K562 (cell line): ENCODE measurements around the gene SHB. TPM values are rescaled to one million over a fixed set of nuclear protein-coding genes. Genes with fewer than 3 reads are reported as not detected.

Source experiments
- ATAC-seq: fragments of 200-7000 bp; cut with Tn5 transposase; 3 replicates; pipeline ENCODE4 v1.9.1; 2020; ENCODE audit warnings: moderate library complexity
- BruUV-seq: library from RNA; stranded (reverse); fragments of 400-500 nt; replicated peaks from 2 replicates; lab custom pipeline; 2021; lab: Mats Ljungman, UMichigan
- CTCF ChIA-PET: fragments of 300-600 bp; formaldehyde crosslinking; extraction: SDS; loops from one replicate; lab custom pipeline; 2021; ENCODE audit warnings: low intra/inter-chr PET ratio; lab: Yijun Ruan, JAX
- POLR2A ChIA-PET: fragments of 300-600, 350-650 bp; sonication (Branson Sonifier 250); formaldehyde crosslinking; extraction: SDS; loops from one replicate; lab custom pipeline; 2021; ENCODE audit warnings: antibody characterized with exemption, inconsistent platforms; lab: Yijun Ruan, JAX
- DNase-seq, 4 experiments: peaks; one replicate each; pipeline versions ENCODE4 v3.0.0 to v3.0.0-alpha.2; 2011 to 2018; ENCODE audit warnings: low spot score in 3 of 4, mixed read lengths in 3 of 4; ENCODE audit errors: extremely low read depth in 1 of 4
- FAIRE-seq: peaks from 2 replicates; lab custom pipeline; 2011; peaks lifted over from hg19 to GRCh38; lab: Jason Lieb, UNC
- H2AFZ ChIP-seq: 2 replicates; pipeline ENCODE4 v1.6.0; 2011; ENCODE audit warnings: low read depth, low read length, control low read depth, inconsistent platforms
- H3K27ac ChIP-seq: fragments of 200-600 bp; 3 replicates; pipeline ENCODE4 v1.8.0; 2011; ENCODE audit warnings: low read depth, mild to moderate bottlenecking, control low read depth, inconsistent platforms, low read length, moderate library complexity, mixed read lengths; ENCODE audit errors: extremely low read depth
- H3K27me3 ChIP-seq, 2 experiments: fragments of 300-600 bp in 1 of 2; 2 replicates in 1 of 2; 3 replicates in 1 of 2; pipeline versions ENCODE4 v1.6.0 to v1.8.0; 2011; ENCODE audit warnings: inconsistent platforms in 2 of 2, low read length in 2 of 2, mild to moderate bottlenecking in 1 of 2, mixed read lengths in 1 of 2, moderate library complexity in 1 of 2; ENCODE audit not compliant: control insufficient read depth in 2 of 2, insufficient read depth in 2 of 2
- H3K36me3 ChIP-seq: fragments of 300-600 bp; 3 replicates; pipeline ENCODE4 v1.8.0; 2011; ENCODE audit warnings: mild to moderate bottlenecking, low read length, inconsistent platforms; ENCODE audit not compliant: control insufficient read depth, insufficient read depth
- H3K4me1 ChIP-seq, 2 experiments: fragments of 200-600 bp in 1 of 2; replicated peaks in 1 of 2; 2 replicates in 1 of 2; 3 replicates in 1 of 2; pipeline versions ENCODE4 v1.5.1 to v1.8.0; 2011; ENCODE audit warnings: inconsistent platforms in 2 of 2, low read length in 2 of 2, mild to moderate bottlenecking in 1 of 2, mixed read lengths in 1 of 2, moderate library complexity in 1 of 2; ENCODE audit not compliant: control insufficient read depth in 2 of 2, insufficient read depth in 2 of 2
- H3K4me2 ChIP-seq: 2 replicates; pipeline ENCODE4 v1.6.1; 2011; ENCODE audit warnings: low read length, control low read depth, inconsistent platforms, mixed read lengths; ENCODE audit not compliant: insufficient read depth
- H3K4me3 ChIP-seq: fragments of 200-600 bp; sonication (generic), shearing (Covaris generic); 2 replicates; pipeline ENCODE4 v1.5.1; 2016; ENCODE audit warnings: control low read depth, inconsistent platforms
- H3K79me2 ChIP-seq: fragments of 200-600 bp; 3 replicates; pipeline ENCODE4 v1.8.0; 2011; ENCODE audit warnings: low read length, inconsistent platforms; ENCODE audit not compliant: control insufficient read depth, insufficient read depth
- H3K9ac ChIP-seq, 2 experiments: 2 replicates each; pipeline versions ENCODE4 v1.6.0 to v1.6.1; 2011; ENCODE audit warnings: low read depth in 2 of 2, low read length in 2 of 2, control low read depth in 1 of 2, inconsistent platforms in 1 of 2, mild to moderate bottlenecking in 1 of 2, mixed read lengths in 1 of 2; ENCODE audit not compliant: insufficient read depth in 1 of 2
- H3K9me1 ChIP-seq: one replicate; pipeline ENCODE4 v1.6.0; 2011; ENCODE audit warnings: inconsistent platforms, mild to moderate bottlenecking, low read length, moderate library complexity; ENCODE audit not compliant: control insufficient read depth, insufficient read depth
- H3K9me3 ChIP-seq: replicated peaks from 2 replicates; pipeline ENCODE4 v1.5.1; 2011; ENCODE audit warnings: low read depth, low read length, inconsistent platforms; ENCODE audit not compliant: control insufficient read depth, insufficient read depth
- H4K20me1 ChIP-seq: replicated peaks from 2 replicates; pipeline ENCODE4 v1.6.1; 2011; ENCODE audit warnings: low read length, inconsistent platforms, mixed read lengths; ENCODE audit not compliant: control insufficient read depth, insufficient read depth
- CEBPG ChIP-seq, 3 experiments: fragments of 200-800 bp in 1 of 3; sonication (Bioruptor generic) in 1 of 3; sonication (generic) in 1 of 3; formaldehyde crosslinking in 1 of 3; IDR thresholded peaks in 2 of 3; conservative IDR thresholded peaks in 1 of 3; 2 replicates each; pipeline versions ENCODE4 v1.6.1 to v1.8.0; 2016 to 2022; ENCODE audit warnings: missing compliant biosample characterization in 2 of 3, missing genetic modification characterization in 2 of 3, mild to moderate bottlenecking in 1 of 3, missing genetic modification reagents in 1 of 3
- POLR2A ChIP-seq: fragments of 450-650 bp; conservative IDR thresholded peaks from 2 replicates; pipeline ENCODE4 v1.6.1; 2016
- WGBS: fragments of 100-300 bp; shearing (Covaris generic); methylation state at CpG from one replicate; pipeline ENCODE4 v1.1.6; 2016; ENCODE audit warnings: low coverage, mixed read lengths; ENCODE audit not compliant: insufficient coverage; ENCODE audit errors: missing lambda C conversion rate; 5-methylcytosine and 5-hydroxymethylcytosine counted together
- in situ Hi-C: fragments of 300-500 bp; cut with MboI; formaldehyde crosslinking; loops from 4 replicates; pipeline ENCODE4 v1.15.0; 2018; ENCODE audit warnings: inconsistent platforms, mixed read lengths
- intact Hi-C: fragments of 100-400 bp; cut with micrococcal nuclease; formaldehyde crosslinking; loops from 2 replicates; pipeline ENCODE4 v1.14.2; 2022
- polyA plus RNA-seq, 8 experiments: library from polyadenylated mRNA; depleted of rRNA in 4 of 8; stranded (reverse) in 5 of 8; unstranded in 3 of 8; fragments of >200 nt; fragmentation: Nextera tagmentation in 2 of 8; fragmentation: Illumina TruSeq in 1 of 8; extraction: Ambion mirVana in 2 of 8; extraction: Trizol in 1 of 8; gene quantifications; 2 replicates each; pipeline versions ENCODE4 v1.2.1 to v1.2.3, GENCODE V29; 2011 to 2014; ENCODE audit warnings: inconsistent platforms in 1 of 8, missing spikeins in 1 of 8
- total RNA-seq, 7 experiments: library from RNA; depleted of rRNA in 6 of 7; stranded (reverse); fragments of >200 nt in 6 of 7; fragmentation: Illumina TruSeq in 2 of 7; extraction: Trizol in 2 of 7; gene quantifications; 2 replicates each; pipeline versions ENCODE4 v1.2.1 to v1.2.3, GENCODE V29; 2011 to 2021; ENCODE audit warnings: low replicate concordance in 1 of 7
- TF ChIP-seq, protein P1 (sequence below), 2 experiments: fragments of 450-650 bp in 1 of 2; sonication (generic) in 1 of 2; formaldehyde crosslinking in 1 of 2; IDR thresholded peaks in 1 of 2; conservative IDR thresholded peaks in 1 of 2; 2 replicates each; pipeline versions ENCODE4 v1.6.1 to v1.8.1; 2016 to 2023; ENCODE audit warnings: mild to moderate bottlenecking in 2 of 2, moderate library complexity in 2 of 2, inconsistent platforms in 1 of 2, missing genetic modification reagents in 1 of 2

Gene SHB
- total and polyA plus RNA-seq, 9 of the 15 experiments (the other 6 are each of a cell fraction or from before 2014, with no cell fraction given), result 0.78 to 16.0 (median 5.3) TPM

GRCh38 chr9:37995348-37995737 is 73.7 kb downstream of the SHB start:
- H3K79me2 ChIP-seq, result no peaks in the 10 kb centered on the region; the same call in 2 of the 3 replicates
- peaks cover 30 to 33% of the 10 kb centered on the region in 2 experiments for H3K4me1 ChIP-seq
- in situ Hi-C loops (no loop called here), intact Hi-C loops (no loop called here)
- no peak for FAIRE-seq
- H3K27me3 ChIP-seq, result no peaks in the 10 kb centered on the region
- no peaks in the 10 kb centered on the region for H3K9me3 ChIP-seq
- CTCF ChIA-PET, result no interaction called here
- no peak overlapping the region for H3K4me3 ChIP-seq
- peak; percentile 33 for ATAC-seq
- no peaks in the 10 kb centered on the region for H3K9me1 ChIP-seq
- no peaks in the 10 kb centered on the region for H3K36me3 ChIP-seq
- TF ChIP-seq, protein P1, sequence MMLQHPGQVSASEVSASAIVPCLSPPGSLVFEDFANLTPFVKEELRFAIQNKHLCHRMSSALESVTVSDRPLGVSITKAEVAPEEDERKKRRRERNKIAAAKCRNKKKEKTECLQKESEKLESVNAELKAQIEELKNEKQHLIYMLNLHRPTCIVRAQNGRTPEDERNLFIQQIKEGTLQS (IDR thresholded peaks at IDR 0.05), result peak; percentile 43; the same call in 1 of the 2 replicates
- TF ChIP-seq, protein P1 (CRISPR knock-in tag; conservative IDR thresholded peaks at IDR 0.05), result no peak
- TF ChIP-seq POLR2A, result no peak
- TF ChIP-seq CEBPG (CRISPR knock-in tag; IDR thresholded peaks at IDR 0.05), result peak; percentile 42; the same call in 1 of the 2 replicates
- no peak for TF ChIP-seq CEBPG (tag; conservative IDR thresholded peaks at IDR 0.05 in 1 of 2, IDR thresholded peaks at IDR 0.05 in 1 of 2)
- TF ChIP-seq, all 486 proteins: peak for 2
- H2AFZ ChIP-seq, result no peak overlapping the region
- H3K9ac ChIP-seq, result peak overlapping the region in 1 of 2 experiments; percentile 66; a peak in 1 of 4 replicates
- 67% methylated on average over 4 of the region's 6 CpGs for WGBS
- no peak for DNase-seq
- no peak overlapping the region for H3K27ac ChIP-seq
- peaks cover 14% of the 10 kb centered on the region; the same call in 1 of the 2 replicates for H4K20me1 ChIP-seq
- BruUV-seq, result no TSS peak
- no peak overlapping the region for H3K4me2 ChIP-seq
- POLR2A ChIA-PET, result interaction anchor here (0.6 to 0.7 kb wide), 2 partner anchors 46 to 294 kb away, joined by 3 read pairs; no protein-coding TSS in a partner anchor
